ENCODE results near the gene CAPN8. TPM values are rescaled to one million over a fixed set of nuclear protein-coding genes. Genes with fewer than 3 reads are reported as not detected.

Gene CAPN8
- total RNA-seq, 1 donor from 2014 or later = not detected

GRCh38 chr1:223642237-223642636, 23.3 kb downstream of the CAPN8 start:
- H3K4me3 Mint-ChIP-seq (ENCODE audit: unreplicated experiment) = no peak overlapping the region
- Histone ChIP-seq H3K27ac (ENCODE audit: low read depth, low read length) (no peak overlapping the region), H3K9ac (ENCODE audit: low read length) (no peak overlapping the region), H2AFZ (ENCODE audit: low read depth, low read length) (no peak overlapping the region), H3K79me2 (ENCODE audit: insufficient read depth, low read length) (no peaks in the 10 kb centered on the region), H3K4me3 (ENCODE audit: insufficient read depth, low read depth, low read length) (no peak overlapping the region), H3K9me3 (ENCODE audit: insufficient read depth, low read depth, low read length) (no peaks in the 10 kb centered on the region), H3K27me3 (ENCODE audit: insufficient read depth, low read length) (peaks cover 14% of the 10 kb centered on the region), H3K36me3 (ENCODE audit: insufficient read depth, low read length) (no peaks in the 10 kb centered on the region), H3K4me1 (ENCODE audit: insufficient read depth, low read length) (no peaks in the 10 kb centered on the region), H3K4me2 (ENCODE audit: low read length) (no peak overlapping the region), H4K20me1 (ENCODE audit: insufficient read depth, low read length) (no peaks in the 10 kb centered on the region)
- no peak for DNase-seq (ENCODE audit: low read depth)
- H3K27me3 Mint-ChIP-seq (ENCODE audit: low read depth, unreplicated experiment) = peaks cover 29% of the 10 kb centered on the region
- TF ChIP-seq CTCF (IDR thresholded peaks at IDR 0.05; ENCODE audit: insufficient read depth, low read depth, low read length) = no peak
- TF ChIP-seq EZH2 (IDR thresholded peaks at IDR 0.05; ENCODE audit: insufficient read depth, low read length) = no peak
- peaks cover 1% of the 10 kb centered on the region for H3K36me3 Mint-ChIP-seq (ENCODE audit: low read depth, unreplicated experiment)
- no peaks in the 10 kb centered on the region for H3K4me1 Mint-ChIP-seq (ENCODE audit: low read depth, unreplicated experiment)
- no peak overlapping the region for H3K27ac Mint-ChIP-seq (ENCODE audit: unreplicated experiment)
- peaks cover 15% of the 10 kb centered on the region for H3K9me3 Mint-ChIP-seq (ENCODE audit: unreplicated experiment)
- FAIRE-seq = no peak

- no peak overlapping the region for H3K9ac ChIP-seq (ENCODE audit: low read length)
- no peak overlapping the region for H3K4me3 ChIP-seq (ENCODE audit: insufficient read depth, low read depth, low read length)
- Mint-ChIP-seq H3K9me3 (ENCODE audit: unreplicated experiment) (peaks cover 18% of the 10 kb centered on the region), H3K27me3 (ENCODE audit: low read depth, unreplicated experiment) (peaks cover 30% of the 10 kb centered on the region), H3K36me3 (ENCODE audit: low read depth, unreplicated experiment) (peaks cover 1% of the 10 kb centered on the region), H3K4me3 (ENCODE audit: unreplicated experiment) (no peak overlapping the region), H3K4me1 (ENCODE audit: low read depth, unreplicated experiment) (no peaks in the 10 kb centered on the region), H3K27ac (ENCODE audit: unreplicated experiment) (no peak overlapping the region)
- no peaks in the 10 kb centered on the region for H3K9me3 ChIP-seq (ENCODE audit: insufficient read depth, low read depth, low read length)
- H3K27ac ChIP-seq (ENCODE audit: low read depth, low read length) = no peak overlapping the region
- peaks cover 12% of the 10 kb centered on the region for H3K27me3 ChIP-seq (ENCODE audit: insufficient read depth, low read length)
- FAIRE-seq (no peak), DNase-seq (ENCODE audit: low read depth) (no peak)
- H3K36me3 ChIP-seq (ENCODE audit: insufficient read depth, low read length) = no peaks in the 10 kb centered on the region
- no peak overlapping the region for H3K4me2 ChIP-seq (ENCODE audit: low read length)
- no peaks in the 10 kb centered on the region for H3K79me2 ChIP-seq (ENCODE audit: insufficient read depth, low read length)
- no peak overlapping the region for H2AFZ ChIP-seq (ENCODE audit: low read depth, low read length)
- no peaks in the 10 kb centered on the region for H3K4me1 ChIP-seq (ENCODE audit: insufficient read depth, low read length)
- TF ChIP-seq CTCF (IDR thresholded peaks at IDR 0.05; ENCODE audit: insufficient read depth, low read depth, low read length) = no peak
- TF ChIP-seq EZH2 (IDR thresholded peaks at IDR 0.05; ENCODE audit: insufficient read depth, low read length) = no peak
- no peaks in the 10 kb centered on the region for H4K20me1 ChIP-seq (ENCODE audit: insufficient read depth, low read length)
These were observed 23.9 kb downstream of the CAPN8 start for GRCh38 chr1:223641523-223642039.

GRCh38 chr1:223639331-223639749, 26.2 kb downstream of the CAPN8 start:
- no peak overlapping the region for H3K27ac Mint-ChIP-seq (ENCODE audit: unreplicated experiment)
- Histone ChIP-seq H2AFZ (ENCODE audit: low read depth, low read length) (no peak overlapping the region), H3K36me3 (ENCODE audit: insufficient read depth, low read length) (no peaks in the 10 kb centered on the region), H3K27ac (ENCODE audit: low read depth, low read length) (no peak overlapping the region), H4K20me1 (ENCODE audit: insufficient read depth, low read length) (no peaks in the 10 kb centered on the region), H3K4me1 (ENCODE audit: insufficient read depth, low read length) (no peaks in the 10 kb centered on the region), H3K27me3 (ENCODE audit: insufficient read depth, low read length) (peaks cover 6% of the 10 kb centered on the region), H3K4me3 (ENCODE audit: insufficient read depth, low read depth, low read length) (no peak overlapping the region), H3K9ac (ENCODE audit: low read length) (no peak overlapping the region), H3K79me2 (ENCODE audit: insufficient read depth, low read length) (no peaks in the 10 kb centered on the region), H3K9me3 (ENCODE audit: insufficient read depth, low read depth, low read length) (no peaks in the 10 kb centered on the region), H3K4me2 (ENCODE audit: low read length) (no peak overlapping the region)
- no peaks in the 10 kb centered on the region for H3K4me1 Mint-ChIP-seq (ENCODE audit: low read depth, unreplicated experiment)
- H3K9me3 Mint-ChIP-seq (ENCODE audit: unreplicated experiment) = peaks cover 18% of the 10 kb centered on the region
- no peak overlapping the region for H3K4me3 Mint-ChIP-seq (ENCODE audit: unreplicated experiment)
- DNase-seq (ENCODE audit: low read depth) (peak; percentile 30), FAIRE-seq (no peak)
- H3K27me3 Mint-ChIP-seq (ENCODE audit: low read depth, unreplicated experiment) = peaks cover 29% of the 10 kb centered on the region
- TF ChIP-seq EZH2 (IDR thresholded peaks at IDR 0.05; ENCODE audit: insufficient read depth, low read length) = no peak
- no peak for TF ChIP-seq CTCF (IDR thresholded peaks at IDR 0.05; ENCODE audit: insufficient read depth, low read depth, low read length)
- H3K36me3 Mint-ChIP-seq (ENCODE audit: low read depth, unreplicated experiment) = peaks cover 1% of the 10 kb centered on the region
